EL (cell line): ENCODE measurements around the gene NTN3.
"Not testable (repeated sequence)": the region's sequence is repeated elsewhere in the genome, so short reads cannot be mapped to it uniquely, and the experiment has no call there.

Experiments
- DNase-seq: peaks from one replicate; pipeline ENCODE4 v3.0.0-alpha.2; 2016

NTN3 gene

GRCh38 chr16:2471016-2471652, at the start of gene NTN3:
Gene NTN3, plus strand, starts transcription at chr16:2471297. Its CDS starts 405 bp downstream, at chr16:2471702.
- no peak for DNase-seq

GRCh38 chr16:2422123-2422867, 48.8 kb upstream of the NTN3 start:
- DNase-seq = no peak

- DNase-seq = no peak
These were observed 46.8 kb upstream of the NTN3 start for GRCh38 chr16:2424061-2425007.

- DNase-seq = no peak
These were observed 46.0 kb upstream of the NTN3 start for GRCh38 chr16:2425008-2425518.

GRCh38 chr16:2425825-2426430, 45.2 kb upstream of the NTN3 start:
- no peak for DNase-seq

GRCh38 chr16:2426941-2427361, 44.1 kb upstream of the NTN3 start:
- peak; percentile 32 for DNase-seq

- DNase-seq = no peak
These were observed 43.6 kb upstream of the NTN3 start for GRCh38 chr16:2427526-2427925.

- DNase-seq = peak; percentile 46
These were observed 42.9 kb upstream of the NTN3 start for GRCh38 chr16:2428051-2428783.

GRCh38 chr16:2428784-2429033, 42.4 kb upstream of the NTN3 start:
- DNase-seq = no peak

GRCh38 chr16:2429034-2429770, 41.9 kb upstream of the NTN3 start, which contains the start of gene CCNF:
Gene CCNF, plus strand, starts transcription at chr16:2429447. Its CDS starts 35 bp downstream, at chr16:2429482.
- peak; percentile 95 for DNase-seq

- peak; percentile 34 for DNase-seq
These were observed 41.1 kb upstream of the NTN3 start for GRCh38 chr16:2429771-2430663.

- no peak for DNase-seq
These were observed 38.8 kb upstream of the NTN3 start for GRCh38 chr16:2432286-2432685.

GRCh38 chr16:2432801-2433505, 38.1 kb upstream of the NTN3 start:
- DNase-seq = no peak

GRCh38 chr16:2435236-2435635, 35.9 kb upstream of the NTN3 start:
- not testable (repeated sequence) for DNase-seq

GRCh38 chr16:2436110-2436509, 35.0 kb upstream of the NTN3 start:
- DNase-seq = no peak

- DNase-seq = no peak
These were observed 33.9 kb upstream of the NTN3 start for GRCh38 chr16:2437032-2437790.

GRCh38 chr16:2438121-2438520, 33.0 kb upstream of the NTN3 start:
- DNase-seq = no peak

- no peak for DNase-seq
These were observed 31.5 kb upstream of the NTN3 start for GRCh38 chr16:2439598-2439997.
